ENCODE measurements around the gene CHERP.
A peak's percentile ranks its signal among the peaks of the same experiment; 100 is the strongest.
"Not testable (repeated sequence)": the region's sequence is repeated elsewhere in the genome, so short reads cannot be mapped to it uniquely, and the experiment has no call there.

The CHERP gene

GRCh38 chr19:16472559-16472899, 69.7 kb downstream of the CHERP start:
- DNase-seq, result not testable (repeated sequence)

GRCh38 chr19:16470911-16471811, 71.1 kb downstream of the CHERP start:
- DNase-seq, result peak; percentile 25 to 63 (median 40)

GRCh38 chr19:16470541-16470910, 71.7 kb downstream of the CHERP start:
- DNase-seq, result no peak
